Gastroesophageal sphincter (tissue), 3 donors: ENCODE measurements around the gene ARHGEF10L.

Experiments used
- EP300 ChIP-seq: sonication (generic); formaldehyde crosslinking; IDR thresholded peaks from one replicate; pipeline ENCODE4 v1.6.1; 2017; ENCODE audit warnings: antibody characterized with exemption, mild to moderate bottlenecking
- POLR2A ChIP-seq, 2 donors: fragments of 450-650 bp; IDR thresholded peaks; one replicate each; pipeline ENCODE4 v1.6.1; 2017; ENCODE audit warnings: antibody characterized with exemption in 2 of 2, mild to moderate bottlenecking in 2 of 2, moderate library complexity in 1 of 2
- POLR2AphosphoS5 ChIP-seq: sonication (generic); formaldehyde crosslinking; IDR thresholded peaks from one replicate; pipeline ENCODE4 v1.6.1; 2017; ENCODE audit warnings: antibody characterized with exemption
- TF ChIP-seq, protein P1 (sequence below), 4 experiments: fragments of 200-600 bp in 2 of 4; fragments of 450-650 bp in 2 of 4; sonication (generic) in 1 of 4; IDR thresholded peaks; one replicate each; pipeline ENCODE4 v1.5.1; 2017 to 2019; ENCODE audit warnings: antibody characterized with exemption in 4 of 4, mild to moderate bottlenecking in 2 of 4, moderate library complexity in 2 of 4

DNA sequence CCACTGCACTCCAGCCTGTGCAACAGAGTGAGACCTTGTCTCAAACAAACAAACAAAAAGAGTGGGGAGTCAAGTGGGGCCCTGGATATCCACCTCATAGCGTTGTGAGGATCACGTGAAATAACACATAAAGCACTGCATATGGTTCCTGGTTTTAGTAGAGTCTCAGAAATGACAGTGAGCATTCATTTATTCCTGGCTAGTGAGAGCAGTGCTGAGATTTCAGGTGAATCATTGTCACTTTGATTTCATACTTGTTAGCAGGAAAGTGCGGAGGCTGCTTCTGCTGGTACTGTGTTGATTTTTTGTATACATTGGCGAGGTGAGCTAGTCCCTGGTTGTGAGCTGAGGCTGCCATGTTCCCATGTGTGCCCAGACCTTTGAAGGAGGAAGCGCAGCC, 22.9 kb downstream of the ARHGEF10L start:
- TF ChIP-seq, protein P1, sequence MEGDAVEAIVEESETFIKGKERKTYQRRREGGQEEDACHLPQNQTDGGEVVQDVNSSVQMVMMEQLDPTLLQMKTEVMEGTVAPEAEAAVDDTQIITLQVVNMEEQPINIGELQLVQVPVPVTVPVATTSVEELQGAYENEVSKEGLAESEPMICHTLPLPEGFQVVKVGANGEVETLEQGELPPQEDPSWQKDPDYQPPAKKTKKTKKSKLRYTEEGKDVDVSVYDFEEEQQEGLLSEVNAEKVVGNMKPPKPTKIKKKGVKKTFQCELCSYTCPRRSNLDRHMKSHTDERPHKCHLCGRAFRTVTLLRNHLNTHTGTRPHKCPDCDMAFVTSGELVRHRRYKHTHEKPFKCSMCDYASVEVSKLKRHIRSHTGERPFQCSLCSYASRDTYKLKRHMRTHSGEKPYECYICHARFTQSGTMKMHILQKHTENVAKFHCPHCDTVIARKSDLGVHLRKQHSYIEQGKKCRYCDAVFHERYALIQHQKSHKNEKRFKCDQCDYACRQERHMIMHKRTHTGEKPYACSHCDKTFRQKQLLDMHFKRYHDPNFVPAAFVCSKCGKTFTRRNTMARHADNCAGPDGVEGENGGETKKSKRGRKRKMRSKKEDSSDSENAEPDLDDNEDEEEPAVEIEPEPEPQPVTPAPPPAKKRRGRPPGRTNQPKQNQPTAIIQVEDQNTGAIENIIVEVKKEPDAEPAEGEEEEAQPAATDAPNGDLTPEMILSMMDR (IDR thresholded peaks at IDR 0.05) = no peak
- TF ChIP-seq POLR2A (IDR thresholded peaks at IDR 0.05) = no peak
- no peak for TF ChIP-seq POLR2AphosphoS5
- TF ChIP-seq EP300 = no peak
